Astrocyte of the spinal cord (primary cell): ENCODE measurements around the gene ABR.
"Not testable (repeated sequence)": the region's sequence is repeated elsewhere in the genome, so short reads cannot be mapped to it uniquely, and the experiment has no call there.

Source experiments
- DNase-seq: peaks from one replicate; pipeline ENCODE4 v3.0.0; 2011; ENCODE audit warnings: low read depth, low spot score
- H3K4me3 ChIP-seq: 2 replicates; pipeline ENCODE4 v1.5.1; 2011; ENCODE audit warnings: low read depth, mild to moderate bottlenecking, low read length, moderate library complexity
- in situ Hi-C: cut with HindIII; loops from 2 replicates; pipeline ENCODE4 v1.10.0; 2017; ENCODE audit warnings: low sequenced_read_pairs
- TF ChIP-seq, protein P1 (sequence below): IDR thresholded peaks from 2 replicates; pipeline ENCODE4 v1.5.1; 2012; ENCODE audit warnings: low read depth, mild to moderate bottlenecking, low read length, inconsistent platforms

ABR gene

DNA sequence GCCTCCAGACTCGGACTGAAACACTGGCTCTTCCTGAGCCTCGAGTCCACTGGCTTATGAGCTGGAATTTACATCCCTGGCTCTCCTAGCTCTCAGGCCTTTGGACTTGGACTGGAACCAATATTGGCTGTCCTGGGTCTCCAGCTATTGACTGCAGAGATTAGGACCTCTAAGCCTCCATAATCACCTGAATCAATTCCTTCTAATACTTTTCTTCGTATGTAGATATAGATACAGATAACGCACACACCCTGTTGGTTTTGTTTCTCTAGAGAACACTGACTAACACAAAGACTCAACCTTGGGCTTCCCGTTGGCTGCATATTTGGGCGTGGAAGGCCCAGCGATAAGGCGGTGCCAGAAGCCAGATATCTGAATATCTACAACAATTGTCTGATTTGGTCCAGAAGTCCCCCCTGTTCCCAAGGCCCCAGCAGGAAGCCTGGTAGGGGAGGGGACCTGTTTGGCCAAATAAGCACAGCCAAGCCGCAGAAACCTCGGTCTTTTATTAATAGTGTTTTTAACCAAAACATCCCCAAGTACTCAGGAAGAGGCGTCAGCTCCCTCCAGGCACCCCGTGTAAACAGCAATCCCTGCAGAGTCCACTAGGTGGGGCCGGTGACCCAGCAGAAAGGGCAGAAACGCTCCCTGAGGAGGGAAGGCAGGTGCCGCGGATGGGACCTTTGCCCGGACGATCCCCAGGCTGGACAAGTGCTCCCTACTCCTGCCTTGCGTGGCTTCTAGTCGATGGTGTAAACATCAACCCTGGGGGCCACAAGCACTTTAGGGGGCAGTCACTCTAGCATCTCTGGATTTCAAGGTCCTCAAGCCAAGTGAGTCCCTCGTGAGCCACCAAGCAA, 57.0 kb downstream of the ABR start:
- peak; percentile 68 for DNase-seq
- in situ Hi-C loops, result no loop called here
- TF ChIP-seq, protein P1, sequence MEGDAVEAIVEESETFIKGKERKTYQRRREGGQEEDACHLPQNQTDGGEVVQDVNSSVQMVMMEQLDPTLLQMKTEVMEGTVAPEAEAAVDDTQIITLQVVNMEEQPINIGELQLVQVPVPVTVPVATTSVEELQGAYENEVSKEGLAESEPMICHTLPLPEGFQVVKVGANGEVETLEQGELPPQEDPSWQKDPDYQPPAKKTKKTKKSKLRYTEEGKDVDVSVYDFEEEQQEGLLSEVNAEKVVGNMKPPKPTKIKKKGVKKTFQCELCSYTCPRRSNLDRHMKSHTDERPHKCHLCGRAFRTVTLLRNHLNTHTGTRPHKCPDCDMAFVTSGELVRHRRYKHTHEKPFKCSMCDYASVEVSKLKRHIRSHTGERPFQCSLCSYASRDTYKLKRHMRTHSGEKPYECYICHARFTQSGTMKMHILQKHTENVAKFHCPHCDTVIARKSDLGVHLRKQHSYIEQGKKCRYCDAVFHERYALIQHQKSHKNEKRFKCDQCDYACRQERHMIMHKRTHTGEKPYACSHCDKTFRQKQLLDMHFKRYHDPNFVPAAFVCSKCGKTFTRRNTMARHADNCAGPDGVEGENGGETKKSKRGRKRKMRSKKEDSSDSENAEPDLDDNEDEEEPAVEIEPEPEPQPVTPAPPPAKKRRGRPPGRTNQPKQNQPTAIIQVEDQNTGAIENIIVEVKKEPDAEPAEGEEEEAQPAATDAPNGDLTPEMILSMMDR, result peak; percentile 94
- H3K4me3 ChIP-seq, result no peak overlapping the region

GRCh38 chr17:1121442-1121817, 58.4 kb downstream of the ABR start:
- H3K4me3 ChIP-seq, in situ Hi-C loops, DNase-seq: not testable (repeated sequence)

GRCh38 chr17:1120596-1121441, 59.0 kb downstream of the ABR start:
- TF ChIP-seq, protein P1, result no peak
- in situ Hi-C loops, result no loop called here
- no peak overlapping the region for H3K4me3 ChIP-seq
- no peak for DNase-seq

DNA sequence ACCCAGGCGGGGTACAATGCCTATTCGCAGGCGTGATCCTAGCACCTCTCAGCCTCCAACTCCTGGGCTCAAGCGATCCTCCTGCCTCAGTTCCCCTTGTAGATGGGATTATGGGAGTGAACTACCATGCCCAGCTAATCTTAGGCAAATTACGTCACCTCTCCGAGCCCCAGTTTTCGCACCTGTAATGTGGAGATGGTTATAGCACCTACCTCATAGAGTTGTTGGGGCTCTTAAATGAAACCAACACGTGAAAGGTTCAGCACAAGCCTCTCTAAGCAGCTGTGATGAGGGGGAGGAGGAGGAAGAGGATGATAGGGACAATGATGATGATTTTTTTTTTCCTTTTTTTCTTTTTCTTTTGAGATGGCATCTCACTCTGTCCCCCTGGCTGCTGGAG, 59.9 kb downstream of the ABR start:
- TF ChIP-seq, protein P1, result no peak
- in situ Hi-C loops, result no loop called here
- no peak for DNase-seq

GRCh38 chr17:1116602-1117001, 63.2 kb downstream of the ABR start:
- DNase-seq, result no peak

More for the DNA sequence above, 59.9 kb downstream of the ABR start:
- no peak overlapping the region for H3K4me3 ChIP-seq

GRCh38 chr17:1112875-1113274, 66.9 kb downstream of the ABR start:
- TF ChIP-seq, protein P1, result no peak
- in situ Hi-C loops, result no loop called here
- DNase-seq, result no peak
- H3K4me3 ChIP-seq, result no peak overlapping the region

More at GRCh38 chr17:1116602-1117001, 63.2 kb downstream of the ABR start:
- TF ChIP-seq, protein P1, result no peak
- H3K4me3 ChIP-seq, result no peak overlapping the region
- in situ Hi-C loops, result no loop called here
